Activated CD8-positive, alpha-beta memory T cell treated with anti-CD3 and anti-CD28 coated beads, Interleukin-2, amount 50 U/mL, for 24 hours (primary cell): ENCODE results near the gene ZNF468.
"Not testable (repeated sequence)": the region's sequence is repeated elsewhere in the genome, so short reads cannot be mapped to it uniquely, and the experiment has no call there.

Experiments used
- DNase-seq: peaks from one replicate; pipeline ENCODE4 v3.0.0-alpha.2; 2020; ENCODE audit errors: extremely low read depth

Gene ZNF468

DNA sequence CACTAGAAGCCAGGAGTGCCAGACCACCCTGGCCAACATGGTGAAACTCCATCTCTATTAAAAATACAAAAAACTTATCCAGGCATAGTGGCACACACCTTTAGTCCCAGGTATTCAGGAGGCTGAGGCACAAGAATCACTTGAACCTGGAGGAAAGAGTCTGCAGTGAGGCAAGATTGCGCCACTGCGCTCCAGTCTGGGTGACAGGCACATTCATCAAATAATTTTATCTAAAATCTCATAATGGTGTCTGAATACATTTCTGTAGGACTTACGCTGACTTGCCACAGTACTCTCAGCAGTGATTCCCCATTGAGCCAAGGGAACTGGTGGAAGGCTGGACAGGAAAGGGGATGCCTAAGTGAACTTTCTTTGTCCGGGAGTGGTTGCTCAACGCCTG lies 31.7 kb downstream of the ZNF468 start:
- no peak for DNase-seq

DNA sequence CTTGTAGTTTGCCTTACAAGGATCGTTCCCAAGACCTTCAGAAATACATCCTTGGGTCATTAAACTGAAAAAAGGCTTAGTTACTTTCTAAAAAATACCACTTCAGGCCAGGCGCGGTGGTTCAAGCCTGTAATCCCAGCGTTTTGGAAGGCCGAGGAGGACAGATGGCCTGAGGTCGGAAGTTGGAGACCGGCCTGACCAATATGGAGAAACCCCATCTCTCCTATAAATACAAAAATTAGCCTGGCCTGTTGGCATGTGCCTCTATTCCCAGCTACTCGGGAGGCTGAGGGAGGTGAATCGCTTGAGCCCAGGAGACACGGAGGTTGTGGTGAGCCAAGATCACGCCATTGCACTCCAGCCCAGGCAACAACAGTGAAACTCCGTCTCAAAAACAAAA lies 33.7 kb downstream of the ZNF468 start:
- DNase-seq = no peak

DNA sequence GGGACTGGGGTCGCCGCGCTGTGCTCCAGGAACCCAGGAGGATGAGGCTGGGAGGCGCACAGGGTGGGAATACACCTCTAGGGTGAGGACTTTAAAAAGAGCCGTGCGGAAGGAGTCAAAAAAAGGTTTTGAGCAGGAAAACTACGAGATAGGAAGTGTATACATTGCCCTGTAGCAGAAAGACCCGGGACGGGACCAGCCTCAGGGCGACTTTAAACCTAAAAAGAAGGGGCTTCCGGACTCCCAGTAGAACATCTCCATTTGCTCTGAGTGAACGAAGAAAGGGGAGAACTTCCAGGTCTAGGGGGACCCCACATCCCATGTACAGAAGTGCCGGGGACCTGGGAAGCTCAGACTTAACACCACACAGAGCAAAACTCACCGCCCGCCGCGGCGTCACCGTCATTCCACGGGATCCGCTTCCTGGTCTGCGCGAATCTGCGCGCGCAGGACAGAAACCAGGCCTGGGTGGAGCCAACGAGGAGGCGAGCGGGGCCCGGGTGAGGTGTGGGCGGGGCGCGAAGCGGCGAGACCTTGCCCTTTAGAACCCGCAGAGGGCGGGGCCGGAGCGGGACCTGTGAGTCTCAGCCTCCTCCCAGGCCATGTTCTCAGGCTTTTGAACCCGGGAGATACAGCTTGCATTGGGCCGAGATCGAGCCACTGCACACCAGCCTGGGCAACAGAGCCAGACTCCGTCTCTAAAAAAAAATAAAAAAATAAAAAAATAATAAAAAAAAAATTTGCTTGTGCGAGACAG lies 36.0 kb downstream of the ZNF468 start, which contains the start of gene ZNF28:
Gene ZNF28 (minus strand): TSS at position 430 of the 757 bp plus-strand sequence. CDS start 3,675 bp downstream, outside the sequence.
- peak; percentile 34 for DNase-seq

DNA sequence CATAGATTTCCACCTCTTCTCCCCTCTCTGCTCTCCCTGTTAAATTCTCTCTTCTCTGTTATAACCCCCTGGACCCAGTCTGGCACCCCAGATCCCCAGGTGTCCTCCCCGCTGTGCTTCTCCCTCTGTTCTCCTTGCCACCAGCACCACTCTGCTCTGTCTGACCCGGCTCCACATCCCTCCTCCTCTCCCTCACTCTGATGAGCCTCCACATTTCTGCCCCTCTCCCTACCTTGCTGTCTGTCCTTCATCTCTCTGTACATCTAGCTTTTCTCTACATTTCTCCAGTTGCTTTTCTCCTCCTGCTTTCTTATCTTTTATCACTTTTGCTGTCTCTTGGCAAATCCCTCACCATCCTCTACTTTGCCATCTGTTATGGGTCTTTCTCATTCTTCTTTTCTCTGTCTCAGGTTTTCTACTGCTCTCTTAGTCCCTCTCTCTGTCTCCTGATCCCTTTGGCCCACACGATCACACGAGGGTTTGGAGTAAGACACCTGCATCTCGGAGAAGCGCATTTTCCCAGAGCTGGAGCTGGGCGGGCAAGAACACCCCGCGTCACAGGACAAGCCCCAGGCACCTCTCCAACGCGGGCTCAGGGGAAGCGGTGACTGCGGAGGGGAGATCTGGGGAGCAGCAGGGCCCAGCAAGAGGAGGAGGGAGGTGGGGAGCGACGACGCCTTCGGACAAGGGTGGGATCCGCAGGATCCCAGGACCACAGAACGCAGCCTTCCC lies 36.8 kb downstream of the ZNF468 start:
- not testable (repeated sequence) for DNase-seq

DNA sequence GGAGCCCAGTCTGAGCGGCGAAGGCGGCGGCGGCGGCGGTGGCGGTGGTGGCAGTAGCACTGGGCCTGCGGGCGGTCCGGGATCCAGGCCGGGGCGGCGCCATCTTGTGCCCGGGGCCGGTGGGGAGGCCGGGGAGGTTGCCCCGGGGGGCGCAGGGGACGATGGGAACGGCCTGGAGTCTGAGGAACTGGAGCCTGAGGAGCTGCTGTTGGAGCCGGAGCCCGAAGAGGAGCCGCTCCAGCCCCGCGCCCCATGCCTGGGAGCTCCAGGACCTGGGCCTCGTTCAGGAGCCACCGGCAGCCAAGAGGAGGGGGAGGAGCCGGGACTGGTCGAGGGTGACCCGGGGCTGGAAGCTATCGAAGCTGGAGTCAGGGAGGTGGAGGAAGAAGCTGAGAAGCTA lies 47.6 kb downstream of the ZNF468 start:
- no peak for DNase-seq

DNA sequence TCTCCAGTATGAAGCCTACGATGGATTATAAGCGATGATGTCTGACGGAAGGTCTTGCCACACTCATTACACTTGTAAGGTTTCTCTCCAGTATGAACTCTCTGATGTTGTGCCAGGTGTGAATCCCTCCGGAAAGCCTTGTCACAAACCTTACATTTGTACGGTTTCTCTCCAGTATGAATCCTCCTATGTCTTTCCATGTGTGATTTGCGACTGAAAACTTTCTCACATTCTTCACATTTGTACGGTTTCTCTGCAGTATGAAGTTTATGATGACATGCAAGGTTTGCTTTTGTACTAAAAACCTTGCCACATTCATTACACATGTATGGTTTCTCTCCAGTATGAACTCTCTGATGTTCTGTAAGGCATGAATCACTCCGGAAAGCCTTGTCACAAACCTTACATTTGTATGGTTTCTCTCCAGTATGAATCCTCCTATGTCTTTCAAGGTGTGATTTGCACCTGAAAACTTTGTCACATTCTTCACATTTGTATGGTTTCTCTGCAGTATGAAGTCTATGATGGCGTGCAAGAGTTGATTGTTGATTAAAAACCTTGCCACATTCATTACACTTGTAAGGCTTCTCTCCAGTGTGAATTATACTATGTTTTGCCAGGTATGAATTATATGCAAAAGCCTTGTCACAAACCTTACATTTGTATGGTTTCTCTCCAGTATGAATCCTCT lies 57.3 kb downstream of the ZNF468 start:
- not testable (repeated sequence) for DNase-seq

DNA sequence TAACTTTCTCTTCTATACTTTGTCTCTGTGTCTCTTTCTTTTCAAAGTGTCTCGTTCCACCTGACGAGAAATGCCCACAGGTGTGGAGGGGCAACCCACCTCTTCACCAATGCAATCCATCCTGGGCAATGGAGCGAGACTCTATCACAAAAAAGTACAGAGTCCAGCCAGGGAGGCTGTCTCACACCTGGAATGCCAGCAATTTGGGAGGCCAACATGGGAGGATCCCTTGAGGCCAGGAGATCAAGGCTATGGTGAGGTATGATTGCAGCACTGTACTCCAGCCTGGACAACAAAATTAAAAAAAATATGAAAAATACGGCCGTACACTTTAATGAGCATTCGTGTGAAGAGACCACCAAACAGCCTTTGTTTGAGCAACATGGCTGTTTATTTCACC lies 68.0 kb downstream of the ZNF468 start:
- DNase-seq = no peak
